ENCODE data around the gene KLHL13.
"Not testable (repeated sequence)": the region's sequence is repeated elsewhere in the genome, so short reads cannot be mapped to it uniquely, and the experiment has no call there.

Gene KLHL13

GRCh38 chrX:118116713-118117550, at the start of gene KLHL13:
Gene KLHL13 (minus strand): TSS chrX:118116810. CDS start chrX:118028473, 88,337 bp downstream.
- peaks cover 10% of the 10 kb centered on the region for H3K27me3 ChIP-seq (ENCODE audit: control insufficient read depth, insufficient read depth, low read length)
- H3K36me3 ChIP-seq (ENCODE audit: control insufficient read depth, insufficient read depth, low read length): no peaks in the 10 kb centered on the region
- H3K9me3 ChIP-seq (ENCODE audit: control insufficient read depth, insufficient read depth, low read length): no peaks in the 10 kb centered on the region
- peak within 1 kb of the TSS; percentile 55 for H3K4me3 ChIP-seq (ENCODE audit: low read depth, low read length)
- H3K4me1 ChIP-seq (ENCODE audit: control insufficient read depth, insufficient read depth, low read length): no peaks in the 10 kb centered on the region
- no peak within 1 kb of the TSS for H3K9ac ChIP-seq (ENCODE audit: low read depth, low read length)

- H3K36me3 ChIP-seq (ENCODE audit: control insufficient read depth, insufficient read depth, low read length): no peaks in the 10 kb centered on the region
- H3K27me3 ChIP-seq (ENCODE audit: control insufficient read depth, insufficient read depth, low read length): no peaks in the 10 kb centered on the region
- H3K4me3 ChIP-seq (ENCODE audit: low read depth, low read length): no peak overlapping the region
- no peaks in the 10 kb centered on the region for H3K4me1 ChIP-seq (ENCODE audit: control insufficient read depth, insufficient read depth, low read length)
- no peak overlapping the region for H3K9ac ChIP-seq (ENCODE audit: low read depth, low read length)
- no peaks in the 10 kb centered on the region for H3K9me3 ChIP-seq (ENCODE audit: control insufficient read depth, insufficient read depth, low read length)
Measured at GRCh38 chrX:118164138-118164537, 47.5 kb upstream of the KLHL13 start.

- no peak overlapping the region for H3K9ac ChIP-seq (ENCODE audit: low read depth, low read length)
- no peaks in the 10 kb centered on the region for H3K36me3 ChIP-seq (ENCODE audit: control insufficient read depth, insufficient read depth, low read length)
- no peak overlapping the region for H3K4me3 ChIP-seq (ENCODE audit: low read depth, low read length)
- H3K9me3 ChIP-seq (ENCODE audit: control insufficient read depth, insufficient read depth, low read length): peaks cover 2% of the 10 kb centered on the region
- H3K27me3 ChIP-seq (ENCODE audit: control insufficient read depth, insufficient read depth, low read length): no peaks in the 10 kb centered on the region
- H3K4me1 ChIP-seq (ENCODE audit: control insufficient read depth, insufficient read depth, low read length): no peaks in the 10 kb centered on the region
Measured at GRCh38 chrX:118156953-118157608, 40.5 kb upstream of the KLHL13 start.

GRCh38 chrX:118156254-118156952, 39.8 kb upstream of the KLHL13 start:
- peaks cover 2% of the 10 kb centered on the region for H3K9me3 ChIP-seq (ENCODE audit: control insufficient read depth, insufficient read depth, low read length)
- no peak overlapping the region for H3K9ac ChIP-seq (ENCODE audit: low read depth, low read length)
- H3K4me3 ChIP-seq (ENCODE audit: low read depth, low read length): no peak overlapping the region
- H3K27me3 ChIP-seq (ENCODE audit: control insufficient read depth, insufficient read depth, low read length): no peaks in the 10 kb centered on the region
- H3K4me1 ChIP-seq (ENCODE audit: control insufficient read depth, insufficient read depth, low read length): no peaks in the 10 kb centered on the region
- no peaks in the 10 kb centered on the region for H3K36me3 ChIP-seq (ENCODE audit: control insufficient read depth, insufficient read depth, low read length)

- Histone ChIP-seq H3K36me3 (ENCODE audit: control insufficient read depth, insufficient read depth, low read length) (no peaks in the 10 kb centered on the region), H3K27me3 (ENCODE audit: control insufficient read depth, insufficient read depth, low read length) (no peaks in the 10 kb centered on the region), H3K9me3 (ENCODE audit: control insufficient read depth, insufficient read depth, low read length) (peaks cover 2% of the 10 kb centered on the region), H3K4me1 (ENCODE audit: control insufficient read depth, insufficient read depth, low read length) (no peaks in the 10 kb centered on the region), H3K9ac (ENCODE audit: low read depth, low read length) (no peak overlapping the region), H3K4me3 (ENCODE audit: low read depth, low read length) (no peak overlapping the region)
Measured at GRCh38 chrX:118153270-118153669, 36.7 kb upstream of the KLHL13 start.

DNA sequence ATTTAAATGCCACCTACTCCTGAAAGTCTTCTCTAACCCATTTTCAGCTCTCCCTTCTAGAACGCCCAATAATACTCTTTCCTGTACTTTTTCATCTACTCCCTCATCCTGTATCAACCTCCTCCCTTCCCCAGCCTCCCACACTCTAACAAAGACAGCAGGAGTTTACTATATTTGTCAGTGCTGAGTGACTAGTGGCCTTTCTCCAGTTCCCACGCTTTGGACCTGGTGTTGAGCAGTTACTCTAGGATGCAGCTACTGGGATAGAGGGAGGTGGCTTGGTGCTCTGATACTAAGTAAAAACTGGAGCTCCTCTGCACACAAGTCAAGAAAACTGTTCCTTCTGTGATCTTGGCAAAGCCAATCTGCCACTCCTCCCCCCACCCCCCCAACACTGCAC, 36.1 kb upstream of the KLHL13 start:
- Histone ChIP-seq H3K27me3 (ENCODE audit: control insufficient read depth, insufficient read depth, low read length) (no peaks in the 10 kb centered on the region), H3K4me3 (ENCODE audit: low read depth, low read length) (no peak overlapping the region), H3K36me3 (ENCODE audit: control insufficient read depth, insufficient read depth, low read length) (no peaks in the 10 kb centered on the region), H3K9ac (ENCODE audit: low read depth, low read length) (no peak overlapping the region), H3K4me1 (ENCODE audit: control insufficient read depth, insufficient read depth, low read length) (no peaks in the 10 kb centered on the region), H3K9me3 (ENCODE audit: control insufficient read depth, insufficient read depth, low read length) (peaks cover 2% of the 10 kb centered on the region)

GRCh38 chrX:118148737-118149136, 32.1 kb upstream of the KLHL13 start:
- Histone ChIP-seq H3K27me3 (ENCODE audit: control insufficient read depth, insufficient read depth, low read length) (no peaks in the 10 kb centered on the region), H3K9me3 (ENCODE audit: control insufficient read depth, insufficient read depth, low read length) (peaks cover 5% of the 10 kb centered on the region), H3K36me3 (ENCODE audit: control insufficient read depth, insufficient read depth, low read length) (no peaks in the 10 kb centered on the region), H3K4me3 (ENCODE audit: low read depth, low read length) (no peak overlapping the region), H3K9ac (ENCODE audit: low read depth, low read length) (no peak overlapping the region), H3K4me1 (ENCODE audit: control insufficient read depth, insufficient read depth, low read length) (no peaks in the 10 kb centered on the region)

- H3K36me3 ChIP-seq (ENCODE audit: control insufficient read depth, insufficient read depth, low read length); H3K4me3 ChIP-seq (ENCODE audit: low read depth, low read length); H3K9ac ChIP-seq (ENCODE audit: low read depth, low read length); H3K27me3 ChIP-seq (ENCODE audit: control insufficient read depth, insufficient read depth, low read length); H3K4me1 ChIP-seq (ENCODE audit: control insufficient read depth, insufficient read depth, low read length); H3K9me3 ChIP-seq (ENCODE audit: control insufficient read depth, insufficient read depth, low read length): not testable (repeated sequence)
Measured at GRCh38 chrX:118147771-118148170, 31.2 kb upstream of the KLHL13 start.

DNA sequence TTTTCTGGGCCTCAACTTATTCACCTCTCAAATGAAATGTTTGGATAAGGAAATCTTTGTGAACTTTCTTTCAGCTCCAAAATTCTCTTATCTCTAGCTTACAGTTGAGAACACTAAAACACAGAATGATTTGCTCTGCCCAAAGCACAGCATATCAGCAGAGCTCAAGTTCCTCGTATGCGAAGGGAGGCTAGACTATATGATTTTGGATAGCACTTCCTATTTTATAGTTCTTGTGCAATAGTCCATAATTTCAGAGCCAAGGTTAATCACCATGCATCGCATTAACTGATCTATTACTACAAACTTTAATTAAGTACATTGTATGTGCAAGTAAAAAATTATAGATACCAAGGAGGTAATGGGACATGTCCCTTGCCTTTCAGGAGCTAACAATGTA, 27.0 kb upstream of the KLHL13 start:
- H3K4me3 ChIP-seq (ENCODE audit: low read depth, low read length): no peak overlapping the region
- H3K9ac ChIP-seq (ENCODE audit: low read depth, low read length): no peak overlapping the region
- no peaks in the 10 kb centered on the region for H3K27me3 ChIP-seq (ENCODE audit: control insufficient read depth, insufficient read depth, low read length)
- H3K36me3 ChIP-seq (ENCODE audit: control insufficient read depth, insufficient read depth, low read length): no peaks in the 10 kb centered on the region
- H3K9me3 ChIP-seq (ENCODE audit: control insufficient read depth, insufficient read depth, low read length): peaks cover 3% of the 10 kb centered on the region
- H3K4me1 ChIP-seq (ENCODE audit: control insufficient read depth, insufficient read depth, low read length): no peaks in the 10 kb centered on the region

- no peak overlapping the region for H3K4me3 ChIP-seq (ENCODE audit: low read depth, low read length)
- H3K4me1 ChIP-seq (ENCODE audit: control insufficient read depth, insufficient read depth, low read length): no peaks in the 10 kb centered on the region
- no peaks in the 10 kb centered on the region for H3K36me3 ChIP-seq (ENCODE audit: control insufficient read depth, insufficient read depth, low read length)
- no peaks in the 10 kb centered on the region for H3K27me3 ChIP-seq (ENCODE audit: control insufficient read depth, insufficient read depth, low read length)
- H3K9me3 ChIP-seq (ENCODE audit: control insufficient read depth, insufficient read depth, low read length): no peaks in the 10 kb centered on the region
- no peak overlapping the region for H3K9ac ChIP-seq (ENCODE audit: low read depth, low read length)
Measured at GRCh38 chrX:118131336-118131735, 14.7 kb upstream of the KLHL13 start.

- H3K27me3 ChIP-seq (ENCODE audit: control insufficient read depth, insufficient read depth, low read length): no peaks in the 10 kb centered on the region
- H3K4me3 ChIP-seq (ENCODE audit: low read depth, low read length): no peak overlapping the region
Measured at GRCh38 chrX:118129681-118130080, 13.1 kb upstream of the KLHL13 start.

More at GRCh38 chrX:118129681-118130080, 13.1 kb upstream of the KLHL13 start:
- Histone ChIP-seq H3K36me3 (ENCODE audit: control insufficient read depth, insufficient read depth, low read length) (no peaks in the 10 kb centered on the region), H3K9ac (ENCODE audit: low read depth, low read length) (no peak overlapping the region), H3K9me3 (ENCODE audit: control insufficient read depth, insufficient read depth, low read length) (no peaks in the 10 kb centered on the region), H3K4me1 (ENCODE audit: control insufficient read depth, insufficient read depth, low read length) (no peaks in the 10 kb centered on the region)
